ENCODE data around the gene NRG2.

Gene NRG2

DNA sequence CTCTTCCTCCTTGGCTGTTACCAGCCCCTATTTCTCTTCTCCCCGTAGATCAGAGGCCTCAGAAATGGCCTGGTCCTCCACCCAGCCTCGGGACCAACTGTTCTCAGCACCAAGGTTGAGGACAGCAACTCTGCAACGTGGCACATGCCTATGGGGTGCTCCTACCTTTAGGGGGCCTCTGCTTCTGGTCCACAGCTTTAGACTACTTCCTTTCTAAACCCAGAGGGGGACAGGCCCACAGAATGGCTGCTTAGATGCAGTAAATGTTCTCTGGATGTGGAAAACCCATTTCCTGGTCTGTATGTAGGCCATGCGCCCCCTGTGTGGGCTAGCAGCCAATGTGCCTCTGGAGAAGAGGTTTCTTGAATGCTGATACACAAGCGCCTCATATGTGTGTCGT lies 68.4 kb downstream of the NRG2 start:
- Mint-ChIP-seq H3K36me3 (peaks cover 1% of the 10 kb centered on the region), H3K4me1 (no peaks in the 10 kb centered on the region), H3K4me3 (no peak overlapping the region), H3K27me3 (peaks cover 18% of the 10 kb centered on the region), H3K27ac (no peak overlapping the region), H3K9me3 (no peaks in the 10 kb centered on the region)

DNA sequence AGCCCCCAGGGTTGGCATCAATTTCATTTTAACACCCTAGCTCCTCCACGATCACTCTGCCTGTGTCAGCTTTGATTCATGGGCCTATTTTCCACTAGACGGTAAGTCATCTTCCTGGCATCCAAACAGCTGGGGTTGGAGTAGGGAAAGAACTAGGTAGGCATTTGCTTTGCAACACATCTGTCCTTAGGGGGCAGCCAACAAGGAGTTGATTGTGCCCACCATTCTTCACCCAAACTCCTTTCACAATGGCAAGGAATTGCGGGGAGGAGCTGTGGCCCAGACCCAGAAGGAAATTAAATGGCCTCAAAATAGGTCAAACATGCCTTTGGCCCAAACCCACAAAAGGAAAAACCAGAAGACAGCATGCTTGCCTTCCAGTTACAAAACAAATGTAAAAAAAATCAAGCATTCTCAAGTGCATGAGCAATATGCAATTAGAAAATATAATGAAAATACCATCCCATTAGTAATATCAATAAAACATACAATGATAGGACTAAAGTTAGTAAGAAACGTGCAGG lies 71.8 kb downstream of the NRG2 start:
- Mint-ChIP-seq H3K4me1 (no peaks in the 10 kb centered on the region), H3K36me3 (peaks cover 1% of the 10 kb centered on the region), H3K27me3 (peaks cover 15% of the 10 kb centered on the region), H3K27ac (no peak overlapping the region), H3K9me3 (no peaks in the 10 kb centered on the region), H3K4me3 (no peak overlapping the region)

DNA sequence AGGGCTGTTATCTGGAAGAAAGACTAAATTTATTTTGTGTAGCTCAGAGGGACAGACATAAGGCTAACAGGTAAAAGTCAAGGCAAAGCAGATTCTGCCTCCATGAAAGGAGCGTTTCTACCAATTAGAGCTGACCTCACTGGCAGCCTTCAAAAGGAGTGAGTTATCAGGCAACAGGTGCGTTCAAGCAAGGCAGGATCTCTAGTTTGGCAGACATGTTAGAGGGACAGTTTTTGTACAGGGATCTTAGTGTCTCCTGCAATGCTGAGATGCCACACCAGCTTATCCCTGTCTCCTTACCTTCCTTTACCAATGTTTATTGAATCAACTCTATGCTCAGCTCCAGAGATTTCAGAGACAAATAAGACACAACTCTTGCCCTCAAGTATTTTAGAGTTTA lies 73.8 kb downstream of the NRG2 start:
- Mint-ChIP-seq H3K36me3 (peaks cover 1% of the 10 kb centered on the region), H3K9me3 (no peaks in the 10 kb centered on the region), H3K27ac (peak overlapping the region; percentile 27), H3K4me3 (no peak overlapping the region), H3K27me3 (peaks cover 15% of the 10 kb centered on the region), H3K4me1 (no peaks in the 10 kb centered on the region)

DNA sequence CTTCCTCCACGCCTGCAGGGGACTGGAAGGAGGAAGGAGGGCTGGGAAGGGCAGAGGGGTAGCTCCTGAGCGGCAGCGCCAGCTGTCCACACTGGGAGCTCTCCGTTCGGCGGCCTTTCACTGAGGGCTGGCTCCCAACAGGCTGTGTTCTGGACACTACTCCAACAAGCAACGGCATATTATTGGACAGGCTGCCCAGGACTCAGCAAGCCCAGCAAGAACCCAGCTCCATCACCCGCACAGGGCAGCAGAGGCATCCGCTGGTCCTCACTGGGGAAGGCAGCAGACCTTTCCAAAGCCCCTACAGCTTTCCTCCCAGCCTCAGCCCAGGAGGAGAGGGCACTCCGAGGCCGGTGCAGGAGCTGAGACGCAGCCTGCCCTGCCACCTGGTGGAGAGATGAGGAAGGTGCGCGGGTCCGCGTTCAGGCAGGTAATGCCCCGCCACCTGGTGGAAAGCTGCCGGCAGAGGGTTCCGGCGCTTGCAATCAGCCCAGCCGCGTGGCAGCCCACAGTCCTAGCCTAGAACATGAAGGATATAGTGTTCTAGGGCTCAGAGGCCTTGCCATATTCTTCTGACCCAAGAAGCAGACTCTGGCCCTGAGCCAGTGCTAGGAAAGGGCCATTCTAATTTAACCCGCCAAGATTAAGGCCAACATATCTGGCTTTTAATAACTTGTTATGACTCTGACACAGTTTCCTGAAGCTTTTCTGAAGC lies 74.4 kb downstream of the NRG2 start:
- Mint-ChIP-seq H3K4me1 (no peaks in the 10 kb centered on the region), H3K27ac (no peak overlapping the region), H3K27me3 (peaks cover 12% of the 10 kb centered on the region), H3K36me3 (peaks cover 1% of the 10 kb centered on the region), H3K9me3 (no peaks in the 10 kb centered on the region), H3K4me3 (no peak overlapping the region)

DNA sequence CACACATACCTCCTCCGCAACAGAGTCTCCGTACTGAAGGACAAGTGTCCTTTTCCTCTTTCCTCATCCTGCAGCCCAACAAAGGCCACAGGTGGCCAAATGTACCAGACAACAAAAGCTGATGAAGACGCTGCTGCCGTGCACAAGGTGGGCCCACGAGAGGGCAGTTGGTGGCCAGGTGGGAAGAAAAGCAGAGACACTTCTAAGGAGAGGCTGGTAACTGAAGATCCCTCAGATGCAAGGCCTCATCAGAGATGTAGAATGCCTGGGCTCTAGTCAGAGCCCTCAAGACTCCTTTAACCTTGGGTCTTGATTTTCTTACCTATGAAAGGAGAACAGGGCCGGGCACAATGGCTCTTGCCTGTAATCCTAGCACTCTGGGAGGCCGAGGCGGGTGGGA lies 75.7 kb downstream of the NRG2 start:
- H3K9me3 Mint-ChIP-seq, result no peaks in the 10 kb centered on the region
- H3K27me3 Mint-ChIP-seq, result peaks cover 12% of the 10 kb centered on the region
- no peak overlapping the region for H3K4me3 Mint-ChIP-seq
- H3K4me1 Mint-ChIP-seq, result no peaks in the 10 kb centered on the region
- no peak overlapping the region for H3K27ac Mint-ChIP-seq
- peaks cover 1% of the 10 kb centered on the region for H3K36me3 Mint-ChIP-seq

DNA sequence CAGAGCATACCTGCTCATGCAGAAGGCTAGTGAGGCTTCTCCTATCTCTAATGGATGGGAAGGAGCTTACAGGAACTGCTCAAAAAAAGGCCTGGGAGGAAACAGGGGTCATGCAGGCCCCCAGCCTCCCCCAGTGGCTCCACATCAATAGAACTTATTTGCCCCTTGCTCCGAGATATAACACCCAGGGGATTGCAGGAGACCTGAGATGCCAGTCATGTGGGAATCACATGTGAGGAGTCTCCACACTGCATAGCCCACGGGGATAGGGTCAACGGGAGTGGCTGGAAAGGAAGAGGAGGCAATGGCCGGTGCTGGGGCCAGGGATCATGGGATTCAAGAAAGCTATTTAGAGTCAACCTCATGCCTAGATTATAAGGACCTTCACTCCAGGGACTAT lies 76.2 kb downstream of the NRG2 start:
- no peak overlapping the region for H3K27ac Mint-ChIP-seq
- no peak overlapping the region for H3K4me3 Mint-ChIP-seq
- no peaks in the 10 kb centered on the region for H3K9me3 Mint-ChIP-seq
- H3K36me3 Mint-ChIP-seq, result no peaks in the 10 kb centered on the region
- H3K4me1 Mint-ChIP-seq, result no peaks in the 10 kb centered on the region
- H3K27me3 Mint-ChIP-seq, result peaks cover 11% of the 10 kb centered on the region

DNA sequence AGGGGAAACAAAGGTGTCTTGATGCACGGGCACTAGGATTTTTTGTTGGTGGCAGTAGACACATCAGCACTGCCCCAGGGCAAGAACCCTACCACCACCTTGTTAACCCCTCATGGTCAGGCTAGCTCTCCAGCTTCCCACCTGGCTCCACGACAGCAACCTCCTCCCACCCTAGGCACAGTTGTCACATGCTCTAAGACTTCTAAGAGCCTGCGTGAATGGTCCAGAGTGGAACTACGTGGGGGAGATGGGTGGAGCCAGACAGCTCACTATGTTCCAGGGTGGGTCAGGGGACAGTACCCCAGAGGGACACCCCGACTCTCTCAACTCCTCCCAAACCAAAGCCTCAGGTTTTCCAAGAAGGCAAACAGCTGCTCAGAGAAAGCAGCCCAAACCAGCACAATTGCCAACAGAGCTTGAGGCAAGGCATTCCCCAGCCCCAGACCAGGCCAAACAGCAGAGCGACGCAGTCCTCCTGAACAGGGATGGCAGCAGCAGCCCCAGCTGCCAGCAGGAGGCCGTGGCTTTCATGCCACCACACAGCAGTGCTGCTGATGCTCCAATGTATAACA lies 78.0 kb downstream of the NRG2 start:
- no peaks in the 10 kb centered on the region for H3K36me3 Mint-ChIP-seq
- no peaks in the 10 kb centered on the region for H3K9me3 Mint-ChIP-seq
- H3K4me1 Mint-ChIP-seq, result no peaks in the 10 kb centered on the region
- H3K27ac Mint-ChIP-seq, result no peak overlapping the region
- H3K27me3 Mint-ChIP-seq, result peaks cover 3% of the 10 kb centered on the region
- no peak overlapping the region for H3K4me3 Mint-ChIP-seq

DNA sequence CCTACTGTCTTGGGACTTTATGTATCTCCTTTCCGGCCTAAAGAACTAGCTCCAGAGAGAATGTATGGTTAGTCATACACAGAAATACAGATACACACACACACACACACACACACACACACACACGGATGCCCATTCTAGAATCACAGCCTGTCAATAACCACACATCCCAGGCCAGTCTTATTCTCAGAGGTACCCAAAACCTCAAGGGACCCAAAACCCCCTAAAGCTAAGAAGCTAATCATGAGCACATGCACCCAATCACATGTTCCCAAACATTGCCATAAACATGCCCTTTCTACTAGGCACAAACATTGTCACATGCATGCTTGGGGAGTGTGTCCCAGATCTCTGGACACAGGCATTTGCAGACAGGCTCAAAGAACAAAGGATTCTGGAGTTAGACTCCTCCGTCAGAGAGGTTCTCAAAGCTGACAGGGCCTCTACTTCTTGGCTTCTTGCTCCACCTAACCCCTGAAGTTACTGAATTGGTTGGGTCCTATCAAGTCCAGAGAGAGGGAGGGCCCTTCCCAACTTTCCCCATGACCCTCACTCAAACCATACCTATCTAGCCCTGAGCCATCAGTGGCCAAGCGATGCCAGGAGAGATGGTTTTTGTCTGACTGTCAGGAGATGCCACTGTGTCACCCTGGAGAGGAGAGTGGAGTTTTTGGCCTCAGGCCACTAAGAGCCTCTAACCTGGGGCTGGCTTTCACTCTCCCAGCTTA lies 78.7 kb downstream of the NRG2 start:
- H3K4me1 Mint-ChIP-seq, result no peaks in the 10 kb centered on the region
- H3K27ac Mint-ChIP-seq, result no peak overlapping the region
- H3K36me3 Mint-ChIP-seq, result no peaks in the 10 kb centered on the region
- no peaks in the 10 kb centered on the region for H3K27me3 Mint-ChIP-seq
- H3K4me3 Mint-ChIP-seq, result no peak overlapping the region
- no peaks in the 10 kb centered on the region for H3K9me3 Mint-ChIP-seq

DNA sequence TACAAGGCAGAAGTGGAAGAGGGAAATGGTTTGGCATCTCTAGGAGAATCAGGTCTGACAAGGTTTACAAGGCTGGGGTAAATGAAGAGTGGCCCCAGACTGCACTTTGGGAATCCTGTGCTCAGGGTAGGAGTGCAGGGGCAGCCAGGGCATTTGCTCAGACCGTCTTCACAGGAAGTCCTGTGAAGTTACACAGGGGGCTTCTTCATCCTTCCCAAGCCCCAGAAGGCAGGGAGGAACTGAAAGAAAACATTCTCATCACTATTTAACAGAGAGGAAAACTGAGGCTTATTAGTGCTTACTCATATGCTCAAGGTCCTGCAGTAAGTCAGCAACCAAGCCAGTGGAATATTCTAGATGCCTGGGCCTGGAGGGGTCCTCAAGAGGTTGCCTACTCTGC lies 80.7 kb downstream of the NRG2 start:
- H3K27me3 Mint-ChIP-seq, result no peaks in the 10 kb centered on the region
- no peak overlapping the region for H3K27ac Mint-ChIP-seq
- H3K4me1 Mint-ChIP-seq, result no peaks in the 10 kb centered on the region
- no peaks in the 10 kb centered on the region for H3K36me3 Mint-ChIP-seq
- H3K9me3 Mint-ChIP-seq, result no peaks in the 10 kb centered on the region
- H3K4me3 Mint-ChIP-seq, result no peak overlapping the region

DNA sequence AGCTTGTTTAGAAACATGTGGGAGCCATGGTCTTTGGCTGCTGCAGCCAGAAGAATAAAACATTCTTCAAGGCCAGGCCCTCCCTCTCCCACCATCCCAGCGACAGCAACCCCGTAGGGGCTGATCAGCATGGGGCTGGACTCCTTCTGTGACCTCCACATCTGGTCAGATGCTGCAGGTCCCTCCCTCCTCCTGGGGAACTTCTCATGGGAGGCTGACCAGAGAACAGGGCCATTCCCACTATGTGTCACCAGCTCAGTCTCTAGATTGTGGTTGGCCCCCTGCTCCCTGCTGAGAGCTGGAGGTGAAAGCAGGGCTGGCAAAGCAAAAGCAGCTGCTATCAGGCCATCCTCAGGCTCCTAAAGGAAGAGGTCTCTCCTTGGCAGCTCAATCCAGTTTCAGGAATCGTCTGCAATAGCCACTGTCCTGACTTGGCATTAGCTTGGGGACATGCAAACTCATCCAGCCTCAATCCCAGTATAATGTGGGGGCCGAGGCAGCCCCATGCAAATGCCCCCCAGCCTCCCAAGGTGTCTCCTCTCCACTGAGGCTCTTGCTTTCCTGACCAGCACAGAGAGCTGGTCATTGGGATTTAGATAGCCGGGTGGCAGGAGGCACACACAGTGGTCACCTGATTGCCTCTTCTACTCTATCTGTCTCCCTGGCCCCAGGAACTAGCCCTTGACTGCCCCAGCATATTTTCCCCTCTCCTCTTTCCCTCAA lies 81.5 kb downstream of the NRG2 start:
- no peaks in the 10 kb centered on the region for H3K9me3 Mint-ChIP-seq
- no peak overlapping the region for H3K27ac Mint-ChIP-seq
- no peaks in the 10 kb centered on the region for H3K27me3 Mint-ChIP-seq
- H3K36me3 Mint-ChIP-seq, result no peaks in the 10 kb centered on the region
- H3K4me1 Mint-ChIP-seq, result no peaks in the 10 kb centered on the region
- H3K4me3 Mint-ChIP-seq, result no peak overlapping the region

DNA sequence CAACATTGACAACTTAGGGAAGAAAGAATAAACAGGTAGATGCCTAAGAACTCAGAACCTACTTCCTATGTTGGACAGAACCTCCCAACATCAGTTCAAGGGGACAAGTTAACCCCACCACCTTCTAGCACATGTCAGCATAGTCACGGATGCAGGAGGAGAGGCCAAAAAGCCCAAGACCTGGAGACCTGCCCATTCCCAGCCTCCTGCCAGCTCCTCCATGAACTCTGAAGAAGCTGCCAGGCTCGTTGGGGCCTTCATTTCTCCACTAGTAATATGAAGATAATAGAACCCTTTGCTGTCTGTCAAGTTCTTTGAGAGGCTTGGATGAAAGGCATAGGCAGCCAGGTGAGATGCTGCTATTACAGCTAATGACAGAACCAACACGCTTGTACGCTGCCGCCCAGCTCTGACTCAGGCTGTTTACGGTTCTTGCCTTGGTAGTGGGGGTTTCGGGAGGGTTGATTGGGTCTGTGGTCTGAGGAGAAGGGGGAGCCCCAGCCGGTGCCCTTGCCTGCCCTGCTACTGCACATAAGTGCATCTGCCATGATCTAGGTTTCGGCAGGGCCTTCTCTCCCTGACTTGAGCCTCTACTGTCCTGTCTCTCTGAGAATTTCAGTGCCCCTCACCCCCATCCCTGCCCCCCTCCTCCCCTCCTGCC lies 82.2 kb downstream of the NRG2 start:
- Mint-ChIP-seq H3K27me3 (no peaks in the 10 kb centered on the region), H3K27ac (no peak overlapping the region), H3K36me3 (no peaks in the 10 kb centered on the region), H3K4me1 (no peaks in the 10 kb centered on the region), H3K4me3 (no peak overlapping the region), H3K9me3 (no peaks in the 10 kb centered on the region)

DNA sequence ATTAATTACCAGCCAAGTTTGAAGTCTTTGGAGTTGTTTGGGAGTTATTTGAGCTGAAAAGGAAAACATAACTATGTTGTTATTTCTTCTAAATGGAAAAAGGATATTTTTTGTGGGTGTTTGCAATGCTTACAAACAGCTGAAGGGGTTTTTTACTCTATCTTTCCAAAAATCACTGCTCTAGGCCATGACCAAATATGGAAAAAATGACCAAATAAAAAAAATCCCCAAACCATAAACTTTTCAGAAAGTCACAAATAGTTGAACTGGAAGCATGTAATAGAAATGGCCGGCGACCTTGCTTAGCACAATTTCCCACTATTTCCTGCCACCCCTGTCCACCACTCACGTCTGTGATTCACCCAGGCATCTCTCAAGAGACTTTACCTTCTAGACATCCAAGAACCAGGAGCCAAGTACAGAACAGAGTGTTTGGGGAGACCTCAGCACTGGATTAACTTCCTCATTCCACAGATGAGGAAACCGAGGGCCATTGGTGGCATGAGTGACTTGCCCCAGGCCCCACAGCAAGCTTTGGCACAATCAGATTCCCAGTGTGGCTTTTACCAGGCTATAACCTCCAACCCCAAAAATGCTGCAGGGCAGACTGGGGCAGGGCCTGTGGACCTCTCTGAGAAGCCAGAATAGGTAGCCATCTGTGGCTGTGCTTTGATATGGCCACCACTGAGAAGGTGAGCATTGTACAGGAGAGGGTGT lies 84.5 kb downstream of the NRG2 start:
- Mint-ChIP-seq H3K27me3 (no peaks in the 10 kb centered on the region), H3K9me3 (no peaks in the 10 kb centered on the region), H3K36me3 (no peaks in the 10 kb centered on the region), H3K27ac (no peak overlapping the region), H3K4me3 (no peak overlapping the region), H3K4me1 (no peaks in the 10 kb centered on the region)

DNA sequence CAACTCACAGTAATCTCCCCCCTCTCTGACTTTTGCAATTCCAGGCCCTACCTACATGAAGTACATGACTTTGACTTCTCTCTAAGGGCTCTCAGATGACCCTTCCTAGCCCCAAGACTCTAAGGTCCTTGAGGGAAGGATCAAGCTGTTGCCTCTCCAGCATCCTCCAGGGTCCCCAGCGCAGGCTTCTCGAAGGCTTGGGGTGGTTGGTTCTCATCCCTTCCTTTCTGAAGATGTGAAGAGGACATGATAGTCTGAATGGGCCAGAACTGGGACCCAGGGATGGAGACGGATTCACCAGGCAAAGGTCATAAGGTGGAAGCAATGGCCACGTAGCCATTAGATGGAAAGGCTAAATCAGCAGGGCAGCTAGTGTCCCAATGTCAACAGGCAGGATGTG lies 86.8 kb downstream of the NRG2 start:
- Mint-ChIP-seq H3K9me3 (no peaks in the 10 kb centered on the region), H3K4me1 (no peaks in the 10 kb centered on the region), H3K4me3 (no peak overlapping the region)

DNA sequence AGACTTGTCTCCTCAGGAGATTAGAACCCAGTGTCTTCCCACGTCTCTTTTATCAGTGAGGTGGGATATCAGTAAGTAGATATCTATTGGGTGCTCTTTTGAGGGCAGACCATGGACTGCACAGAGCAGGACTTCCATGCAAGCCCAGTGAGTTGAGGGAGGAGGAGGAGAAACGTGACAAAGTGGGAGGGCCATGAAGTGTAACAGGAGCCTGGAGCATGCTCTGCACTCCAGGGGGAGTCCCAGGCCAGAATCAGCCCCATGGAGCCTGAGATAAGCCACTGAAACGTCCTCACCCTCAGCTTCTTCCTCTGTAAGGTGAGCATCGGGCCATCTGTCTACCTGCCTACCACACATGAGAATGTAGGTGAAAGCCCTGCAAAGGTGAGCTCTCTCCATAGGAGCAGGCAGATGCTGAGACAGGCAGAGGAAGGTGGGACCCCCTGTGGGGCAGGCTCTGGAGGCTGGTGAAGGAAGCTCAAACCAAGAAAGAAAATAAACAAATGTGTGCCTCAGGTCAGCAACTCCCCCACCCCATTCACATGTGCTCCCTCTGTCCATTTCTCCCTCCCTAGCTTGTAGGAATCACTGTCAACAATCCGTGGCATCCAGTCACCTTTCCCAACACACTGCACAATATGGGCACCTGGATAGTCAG lies 87.4 kb downstream of the NRG2 start:
- no peaks in the 10 kb centered on the region for H3K27me3 Mint-ChIP-seq
- H3K36me3 Mint-ChIP-seq, result no peaks in the 10 kb centered on the region
- H3K27ac Mint-ChIP-seq, result no peak overlapping the region
- no peak overlapping the region for H3K4me3 Mint-ChIP-seq
- H3K4me1 Mint-ChIP-seq, result no peaks in the 10 kb centered on the region
- H3K9me3 Mint-ChIP-seq, result no peaks in the 10 kb centered on the region

More for the DNA sequence above, 86.8 kb downstream of the NRG2 start:
- H3K27me3 Mint-ChIP-seq, result no peaks in the 10 kb centered on the region
- H3K36me3 Mint-ChIP-seq, result no peaks in the 10 kb centered on the region
- no peak overlapping the region for H3K27ac Mint-ChIP-seq
